Loucy (cell line): ENCODE results near the gene ADCY6.

Experiments
- CTCF ChIP-seq: fragments of 200-600 bp; sonication (generic); conservative IDR thresholded peaks from 2 replicates; pipeline ENCODE4 v1.5.1; 2014; ENCODE audit warnings: mild to moderate bottlenecking, antibody characterized with exemption, low read length
- EZH2phosphoT487 ChIP-seq: fragments of 200-600 bp; IDR thresholded peaks from 2 replicates; pipeline ENCODE4 v1.6.1; 2018; ENCODE audit warnings: antibody characterized with exemption, mild to moderate bottlenecking, moderate library complexity, borderline replicate concordance

DNA sequence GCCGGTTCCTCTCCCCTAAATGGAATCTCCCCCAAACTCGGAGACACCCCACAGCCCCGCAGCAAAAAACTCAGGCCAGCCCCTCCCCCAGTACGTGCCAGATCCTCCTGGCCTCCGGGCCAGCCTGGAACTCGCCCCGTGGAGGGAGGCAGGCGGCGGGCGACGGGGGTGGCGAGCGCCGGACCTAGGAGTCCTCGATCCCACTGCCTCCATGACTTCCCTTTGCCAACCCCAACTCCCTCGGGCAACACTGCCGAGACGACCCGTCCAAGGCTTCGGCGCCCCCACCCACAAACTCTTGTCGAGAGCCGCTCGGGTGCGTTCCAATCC lies 400 bp downstream of the ADCY6 start:
- TF ChIP-seq CTCF (no peak), EZH2phosphoT487 (no peak)
